ENCODE measurements around the gene SLC15A3.

- TF ChIP-seq CTCF (IDR thresholded peaks at IDR 0.05; ENCODE audit: borderline replicate concordance, extremely low read depth, low read length, poor library complexity, severe bottlenecking): no peak
- TF ChIP-seq EZH2 (IDR thresholded peaks at IDR 0.05; ENCODE audit: borderline replicate concordance, low read depth, low read length, severe bottlenecking): no peak
Observed at GRCh38 chr11:60923326-60923725, 28.6 kb downstream of the SLC15A3 start.

Measured in DND-41 (cell line).